Peyer's patch (tissue), 4 donors: ENCODE results near the gene MROH9. TPM values are rescaled to one million over a fixed set of nuclear protein-coding genes. Genes with fewer than 3 reads are reported as not detected.

Experiments used
- DNase-seq, 3 donors: peaks; one replicate each; pipeline ENCODE4 v3.0.0-alpha.2; 2017 to 2019
- H3K27ac ChIP-seq, 4 donors: fragments of 200-600 bp; sonication (generic); one replicate each; pipeline ENCODE4 v1.5.1; 2016 to 2019
- H3K27me3 ChIP-seq, 2 donors: fragments of 200-600 bp; sonication (generic); one replicate each; pipeline ENCODE4 v1.5.1; 2019
- H3K36me3 ChIP-seq, 3 donors: fragments of 200-600 bp; sonication (generic); one replicate each; pipeline ENCODE4 v1.5.1; 2016 to 2019
- H3K4me1 ChIP-seq, 4 donors: fragments of 200-600 bp; sonication (generic); one replicate each; pipeline ENCODE4 v1.5.1; 2016 to 2019
- H3K4me3 ChIP-seq, 4 donors: fragments of 200-600 bp; sonication (generic); 1 replicate in 3 of 4; 2 replicates in 1 of 4; pipeline ENCODE4 v1.5.1; 2016 to 2019; ENCODE audit warnings: mild to moderate bottlenecking in 1 of 4
- H3K9me3 ChIP-seq, 4 donors: fragments of 200-600 bp; sonication (generic); one replicate each; pipeline ENCODE4 v1.5.1; 2016 to 2019; ENCODE audit warnings: mild to moderate bottlenecking in 1 of 4
- CTCF ChIP-seq, 6 experiments: fragments of 450-650 bp in 4 of 6; fragments of 200-600 bp in 2 of 6; sonication (generic) in 1 of 6; IDR thresholded peaks; one replicate each; pipeline ENCODE4 v1.5.1; 2017 to 2019; ENCODE audit warnings: antibody characterized with exemption in 6 of 6, mild to moderate bottlenecking in 3 of 6, moderate library complexity in 1 of 6
- POLR2A ChIP-seq, 2 donors: fragments of 450-650 bp; IDR thresholded peaks; one replicate each; pipeline ENCODE4 v1.5.1; 2017; ENCODE audit warnings: antibody characterized with exemption in 2 of 2, mild to moderate bottlenecking in 2 of 2, moderate library complexity in 2 of 2
- small RNA-seq, 2 donors: library from RNA; depleted of rRNA; stranded (forward); fragments of <200 nt; gene quantifications; one replicate each; pipeline ENCODE3, GENCODE V24; 2016
- total RNA-seq, 4 donors: library from RNA; depleted of rRNA; stranded (reverse); fragments of >200 nt; gene quantifications; one replicate each; pipeline ENCODE4 v1.1.0, GENCODE V29; 2016

The MROH9 gene
- total RNA-seq, 4 donors from 2014 or later: not detected

- H3K27ac ChIP-seq: no peak overlapping the region
- H3K4me1 ChIP-seq: no peaks in the 10 kb centered on the region
- H3K36me3 ChIP-seq: no peaks in the 10 kb centered on the region
- H3K27me3 ChIP-seq: no peaks in the 10 kb centered on the region
- TF ChIP-seq POLR2A (IDR thresholded peaks at IDR 0.05) (no peak), CTCF (IDR thresholded peaks at IDR 0.05) (no peak)
- no peak for DNase-seq
- no peak overlapping the region for H3K4me3 ChIP-seq
- no peaks in the 10 kb centered on the region for H3K9me3 ChIP-seq
These were observed 176.8 kb downstream of the MROH9 start for GRCh38 chr1:171112119-171112518.

GRCh38 chr1:171113382-171113781, 178.0 kb downstream of the MROH9 start:
- DNase-seq: no peak
- Histone ChIP-seq H3K27ac (no peak overlapping the region), H3K4me3 (no peak overlapping the region), H3K9me3 (no peaks in the 10 kb centered on the region), H3K4me1 (no peaks in the 10 kb centered on the region), H3K27me3 (no peaks in the 10 kb centered on the region), H3K36me3 (no peaks in the 10 kb centered on the region)
- TF ChIP-seq CTCF (IDR thresholded peaks at IDR 0.05) (no peak), POLR2A (IDR thresholded peaks at IDR 0.05) (no peak)

Small RNA genes within 50 kb of the gene (small RNA-seq; reads per million reads assigned to genes)
- 0 to 0.32 reads per million in 2 donors for gene MIR1295A

Other genes with a start within 250 kb of the MROH9 start
- gene FMO3, start 155.4 kb downstream of the MROH9 start, total RNA-seq: 10 to 100 TPM in 1 of 4 donors, 1 to 10 TPM in 1, not detected in 2; 3.2 to 14.0 TPM
- gene FMO2, start 249.8 kb downstream of the MROH9 start, total RNA-seq: 1 to 10 TPM; 1.4 to 7.2 (median 4.1) TPM